Stimulated activated memory B cell treated with anti-CD40 and anti-IgM and Interleukin-4, amounts not matched to agents 10 μg/mL and 1 μg/mL and 100 μg/mL, for 72 hours (primary cell): ENCODE results near the gene FOXD4L6.
"Not testable (repeated sequence)": the region's sequence is repeated elsewhere in the genome, so short reads cannot be mapped to it uniquely, and the experiment has no call there.

Experiments
- ATAC-seq: fragments of 150-1000 bp; cut with Tn5 transposase; 2 replicates; pipeline ENCODE4 v1.10.0; 2021
- H3K27ac Mint-ChIP-seq: one replicate; pipeline ENCODE4 v1.8.0; 2022; ENCODE audit warnings: mild to moderate bottlenecking, mixed read lengths
- H3K27me3 Mint-ChIP-seq: one replicate; pipeline ENCODE4 v1.8.0; 2022; ENCODE audit warnings: mixed read lengths
- H3K36me3 Mint-ChIP-seq: one replicate; pipeline ENCODE4 v1.8.0; 2022; ENCODE audit warnings: mixed read lengths
- H3K4me1 Mint-ChIP-seq: one replicate; pipeline ENCODE4 v1.8.0; 2022; ENCODE audit warnings: mixed read lengths
- H3K4me3 Mint-ChIP-seq: one replicate; pipeline ENCODE4 v1.8.0; 2022; ENCODE audit warnings: mild to moderate bottlenecking, moderate library complexity, mixed read lengths
- H3K9me3 Mint-ChIP-seq: one replicate; pipeline ENCODE4 v1.8.0; 2022; ENCODE audit warnings: mixed read lengths

FOXD4L6 gene

GRCh38 chr9:41086215-41086614 is 42.3 kb downstream of the FOXD4L6 start:
- H3K9me3 Mint-ChIP-seq, H3K27ac Mint-ChIP-seq, ATAC-seq, H3K4me3 Mint-ChIP-seq, H3K36me3 Mint-ChIP-seq: not testable (repeated sequence)
- Mint-ChIP-seq H3K27me3 (peaks cover 24% of the 10 kb centered on the region), H3K4me1 (peaks cover 12% of the 10 kb centered on the region)

DNA sequence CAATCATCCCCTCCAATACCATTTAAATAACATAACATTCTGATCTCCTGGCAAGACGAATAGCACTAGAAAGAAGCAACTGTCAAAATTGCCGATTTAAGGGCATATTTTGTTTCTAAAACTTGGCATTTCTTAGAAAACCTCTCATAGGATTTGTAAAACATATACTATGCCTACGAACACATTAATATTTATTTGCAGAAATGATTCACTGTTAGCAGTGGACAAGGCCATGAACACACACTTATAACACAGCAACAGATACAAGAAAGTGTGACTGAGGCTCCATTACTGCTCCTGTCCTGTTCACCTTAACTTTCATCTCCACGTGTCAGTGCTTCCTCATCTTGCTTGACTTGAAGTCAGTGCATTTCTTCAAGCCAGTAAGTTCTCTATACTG is 46.1 kb downstream of the FOXD4L6 start:
- H3K27me3 Mint-ChIP-seq, result peaks cover 13% of the 10 kb centered on the region
- H3K4me1 Mint-ChIP-seq, H3K4me3 Mint-ChIP-seq, H3K27ac Mint-ChIP-seq, H3K36me3 Mint-ChIP-seq, H3K9me3 Mint-ChIP-seq, ATAC-seq: not testable (repeated sequence)

DNA sequence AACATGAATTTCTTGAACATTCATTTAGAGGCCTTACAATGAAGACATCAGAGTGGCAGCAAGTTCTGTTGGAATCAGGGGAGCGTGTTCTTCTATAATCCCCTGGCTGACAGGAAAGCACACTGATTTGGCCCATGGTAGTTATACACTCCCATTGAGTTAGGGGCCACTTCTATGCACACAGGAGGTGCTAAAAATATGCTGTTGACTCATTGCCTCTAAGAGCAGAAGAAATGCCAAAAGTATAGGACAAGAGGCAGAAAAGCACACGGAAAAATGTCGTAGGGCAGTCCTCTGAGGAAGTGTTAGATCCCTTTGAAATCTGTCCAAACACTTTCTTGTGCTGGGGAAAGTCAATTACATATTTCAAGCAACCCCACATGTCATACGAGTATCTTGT is 49.0 kb downstream of the FOXD4L6 start:
- H3K9me3 Mint-ChIP-seq, H3K4me3 Mint-ChIP-seq, H3K36me3 Mint-ChIP-seq, ATAC-seq, H3K27ac Mint-ChIP-seq: not testable (repeated sequence)
- H3K4me1 Mint-ChIP-seq, result peaks cover 11% of the 10 kb centered on the region
- peaks cover 26% of the 10 kb centered on the region for H3K27me3 Mint-ChIP-seq

GRCh38 chr9:41077586-41077985 is 50.9 kb downstream of the FOXD4L6 start:
- peaks cover 20% of the 10 kb centered on the region for H3K4me1 Mint-ChIP-seq
- not testable (repeated sequence) for H3K27ac Mint-ChIP-seq, H3K9me3 Mint-ChIP-seq, ATAC-seq, H3K36me3 Mint-ChIP-seq, H3K4me3 Mint-ChIP-seq
- H3K27me3 Mint-ChIP-seq, result peaks cover 39% of the 10 kb centered on the region
